H9 (cell line): ENCODE results near the gene MYO1D. TPM values are rescaled to one million over a fixed set of nuclear protein-coding genes. Genes with fewer than 3 reads are reported as not detected.
A peak's percentile ranks its signal among the peaks of the same experiment; 100 is the strongest.

ENCODE experiments used
- DNase-seq: peaks from one replicate; pipeline ENCODE4 v3.0.0-alpha.2; 2017
- H2AFZ ChIP-seq: one replicate; pipeline ENCODE4 v1.6.1; 2013; ENCODE audit warnings: mild to moderate bottlenecking, low read length, control low read depth, moderate library complexity
- H2AK5ac ChIP-seq: 2 replicates; pipeline ENCODE4 v1.6.1; 2013; ENCODE audit warnings: low read length, control low read depth, mixed read lengths; ENCODE audit not compliant: insufficient read length
- H2BK120ac ChIP-seq: one replicate; pipeline ENCODE4 v1.6.1; 2013; ENCODE audit warnings: low read depth, mild to moderate bottlenecking, low read length, control low read depth, inconsistent platforms; ENCODE audit not compliant: poor library complexity, severe bottlenecking
- H2BK12ac ChIP-seq: 2 replicates; pipeline ENCODE4 v1.6.1; 2013; ENCODE audit warnings: low read length, control low read depth, mixed read lengths, low read depth; ENCODE audit not compliant: insufficient read length
- H2BK15ac ChIP-seq: 2 replicates; pipeline ENCODE4 v1.6.1; 2013; ENCODE audit warnings: low read depth, low read length, control low read depth
- H2BK20ac ChIP-seq: one replicate; pipeline ENCODE4 v1.6.1; 2013; ENCODE audit warnings: low read depth, mild to moderate bottlenecking, low read length, control low read depth, inconsistent platforms; ENCODE audit not compliant: poor library complexity, severe bottlenecking
- H2BK5ac ChIP-seq: 2 replicates; pipeline ENCODE4 v1.6.1; 2013; ENCODE audit warnings: low read length, control low read depth, mixed read lengths; ENCODE audit not compliant: insufficient read length
- H3K14ac ChIP-seq: 2 replicates; pipeline ENCODE4 v1.6.1; 2013; ENCODE audit warnings: low read length, control low read depth; ENCODE audit not compliant: insufficient read depth
- H3K18ac ChIP-seq: 2 replicates; pipeline ENCODE4 v1.6.1; 2013; ENCODE audit warnings: low read depth, mild to moderate bottlenecking, mixed read lengths, low read length, control low read depth; ENCODE audit not compliant: insufficient read length
- H3K23ac ChIP-seq: 2 replicates; pipeline ENCODE4 v1.6.1; 2013; ENCODE audit warnings: low read length, control low read depth, mixed read lengths, low read depth; ENCODE audit not compliant: insufficient read length
- H3K23me2 ChIP-seq: 2 replicates; pipeline ENCODE4 v1.6.1; 2013; ENCODE audit warnings: low read depth, mild to moderate bottlenecking, mixed read lengths, low read length, control low read depth; ENCODE audit not compliant: insufficient read length, poor library complexity, severe bottlenecking
- H3K27ac ChIP-seq: 2 replicates; pipeline ENCODE4 v1.5.1; 2013; ENCODE audit warnings: low read length, control low read depth, mixed read lengths, low read depth; ENCODE audit not compliant: insufficient read length
- H3K27me3 ChIP-seq: 2 replicates; pipeline ENCODE4 v1.6.1; 2013; ENCODE audit warnings: low read length, control low read depth, inconsistent platforms; ENCODE audit not compliant: insufficient read depth
- H3K4ac ChIP-seq: 2 replicates; pipeline ENCODE4 v1.6.1; 2013; ENCODE audit warnings: low read depth, mild to moderate bottlenecking, control low read depth, inconsistent platforms, low read length, moderate library complexity
- H3K4me1 ChIP-seq: 2 replicates; pipeline ENCODE4 v1.6.1; 2013; ENCODE audit warnings: low read length, control low read depth, inconsistent platforms; ENCODE audit not compliant: insufficient read depth
- H3K4me2 ChIP-seq: 2 replicates; pipeline ENCODE4 v1.6.1; 2013; ENCODE audit warnings: low read length, control low read depth, mixed read lengths; ENCODE audit not compliant: insufficient read length, insufficient read depth
- H3K56ac ChIP-seq: 2 replicates; pipeline ENCODE4 v1.6.1; 2013; ENCODE audit warnings: low read depth, mild to moderate bottlenecking, mixed read lengths, low read length, control low read depth; ENCODE audit not compliant: insufficient read length
- H3K79me1 ChIP-seq: 2 replicates; pipeline ENCODE4 v1.6.1; 2013; ENCODE audit warnings: low read depth, mild to moderate bottlenecking, moderate library complexity, low read length, control low read depth, inconsistent platforms; ENCODE audit not compliant: insufficient read depth, poor library complexity, severe bottlenecking
- H3K79me2 ChIP-seq: 2 replicates; pipeline ENCODE4 v1.6.1; 2013; ENCODE audit warnings: low read length, control low read depth, inconsistent platforms; ENCODE audit not compliant: insufficient read depth
- H3K9ac ChIP-seq: 2 replicates; pipeline ENCODE4 v1.6.1; 2013; ENCODE audit warnings: low read length, control low read depth, mixed read lengths; ENCODE audit not compliant: insufficient read length; ENCODE audit errors: extremely low read depth
- H3K9me3 ChIP-seq: one replicate; pipeline ENCODE4 v1.6.1; 2013; ENCODE audit warnings: low read depth, low read length, inconsistent platforms; ENCODE audit not compliant: control insufficient read depth
- H3T11ph ChIP-seq: one replicate; pipeline ENCODE4 v1.6.1; 2013; ENCODE audit warnings: mild to moderate bottlenecking, low read length, control low read depth, inconsistent platforms
- H4K20me1 ChIP-seq: one replicate; pipeline ENCODE4 v1.6.1; 2013; ENCODE audit not compliant: control insufficient read depth, insufficient read length, insufficient read depth
- H4K5ac ChIP-seq: 2 replicates; pipeline ENCODE4 v1.6.1; 2013; ENCODE audit warnings: low read depth, mild to moderate bottlenecking, mixed read lengths, low read length, control low read depth; ENCODE audit not compliant: insufficient read length
- H4K8ac ChIP-seq: replicated peaks from 2 replicates; pipeline ENCODE4 v1.6.1; 2013; ENCODE audit warnings: low read length, control low read depth, mixed read lengths, low read depth; ENCODE audit not compliant: insufficient read length
- H4K91ac ChIP-seq: 2 replicates; pipeline ENCODE4 v1.6.1; 2013; ENCODE audit warnings: low read depth, mild to moderate bottlenecking, moderate library complexity, mixed read lengths, low read length, control low read depth; ENCODE audit not compliant: insufficient read length
- H3K27ac Mint-ChIP-seq, 3 experiments: 2 replicates in 2 of 3; 3 replicates in 1 of 3; pipeline ENCODE4 v1.8.0; 2020 to 2021; ENCODE audit warnings: mixed read lengths in 3 of 3, mild to moderate bottlenecking in 1 of 3, moderate library complexity in 1 of 3
- H3K27me3 Mint-ChIP-seq: 2 replicates; pipeline ENCODE4 v1.8.0; 2021; ENCODE audit warnings: low read depth, mild to moderate bottlenecking, moderate library complexity, mixed read lengths
- H3K36me3 Mint-ChIP-seq, 3 experiments: 2 replicates in 2 of 3; 3 replicates in 1 of 3; pipeline ENCODE4 v1.8.0; 2020 to 2021; ENCODE audit warnings: low read depth in 3 of 3, mixed read lengths in 3 of 3; ENCODE audit not compliant: insufficient read depth in 1 of 3
- H3K4me1 Mint-ChIP-seq, 2 experiments: 2 replicates each; pipeline ENCODE4 v1.8.0; 2020; ENCODE audit warnings: mixed read lengths in 2 of 2
- H3K4me3 Mint-ChIP-seq, 2 experiments: 2 replicates in 1 of 2; 3 replicates in 1 of 2; pipeline ENCODE4 v1.8.0; 2020 to 2021; ENCODE audit warnings: mild to moderate bottlenecking in 2 of 2, mixed read lengths in 2 of 2, moderate library complexity in 1 of 2
- H3K9me3 Mint-ChIP-seq, 2 experiments: 2 replicates in 1 of 2; 3 replicates in 1 of 2; pipeline ENCODE4 v1.8.0; 2020; ENCODE audit warnings: mild to moderate bottlenecking in 2 of 2, mixed read lengths in 2 of 2, moderate library complexity in 1 of 2
- CTCF ChIP-seq: fragments of 200-600 bp; sonication (generic); conservative IDR thresholded peaks from 3 replicates; pipeline ENCODE4 v1.8.0; 2021; ENCODE audit warnings: antibody characterized with exemption, mild to moderate bottlenecking
- WGBS: extraction: QIAGEN DNeasy Blood & Tissue Kit; methylation state at CpG from one replicate; pipeline ENCODE4 v1.1.7; 2013; ENCODE audit warnings: missing lambda C conversion rate, low lambda C conversion rate, mixed read lengths; ENCODE audit not compliant: insufficient read length; ENCODE audit errors: extremely low coverage; 5-methylcytosine and 5-hydroxymethylcytosine counted together
- total RNA-seq: library from RNA; stranded (reverse); gene quantifications from 2 replicates; pipeline ENCODE4 v1.2.1, GENCODE V29; 2021

MYO1D gene
- total RNA-seq, 1 experiment from 2014 or later, result 19.0 TPM

DNA sequence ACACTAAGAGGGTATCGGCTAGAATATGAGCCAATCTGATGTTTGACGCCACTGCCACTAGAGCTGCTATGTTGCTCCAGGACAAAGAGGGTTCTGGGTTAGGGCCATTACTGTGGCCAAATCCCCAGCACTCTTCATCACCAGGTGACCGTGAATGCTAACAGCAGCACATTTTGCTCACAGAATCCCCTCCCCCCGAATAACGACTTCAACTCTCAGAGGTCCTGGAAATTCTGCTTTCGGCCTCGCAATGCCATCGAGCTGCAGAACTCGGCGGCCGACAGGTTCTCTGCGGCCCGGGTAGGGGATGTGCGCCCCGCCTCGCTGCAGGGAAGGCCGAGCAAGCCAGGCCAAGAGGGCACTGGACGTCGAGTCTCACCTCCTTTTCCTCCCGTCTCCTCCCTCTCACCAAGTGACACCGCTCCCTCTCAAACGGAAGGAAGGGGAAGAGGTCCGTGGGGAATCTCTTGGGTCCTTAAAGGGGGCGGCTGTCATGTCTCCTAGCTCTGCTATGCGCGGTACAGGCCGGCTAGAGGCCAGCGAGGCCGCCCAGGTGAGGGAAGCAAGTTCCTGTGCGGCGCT is 358.2 kb downstream of the MYO1D start:
- no peaks in the 10 kb centered on the region for H3K79me2 ChIP-seq
- TF ChIP-seq CTCF, result no peak
- H3T11ph ChIP-seq, result no peak overlapping the region
- Mint-ChIP-seq H3K4me3 (peak overlapping the region; percentile 65 to 76), H3K4me1 (peaks cover 70 to 76% of the 10 kb centered on the region in 2 experiments), H3K36me3 (no peaks in the 10 kb centered on the region), H3K27me3 (peaks cover 10% of the 10 kb centered on the region), H3K27ac (peak overlapping the region in 1 of 3 experiments; percentile 87; a peak in 1 of 7 replicates), H3K9me3 (no peaks in the 10 kb centered on the region)
- no peak overlapping the region for H3K27ac ChIP-seq
- H2BK12ac ChIP-seq, result peak overlapping the region; percentile 26
- no peak overlapping the region for H3K4ac ChIP-seq
- no peak overlapping the region for H4K91ac ChIP-seq
- H3K9ac ChIP-seq, result peak overlapping the region; percentile 14
- H2BK15ac ChIP-seq, result no peak overlapping the region
- H3K9me3 ChIP-seq, result no peaks in the 10 kb centered on the region
- H3K4me2 ChIP-seq, result peak overlapping the region; percentile 56
- H3K23me2 ChIP-seq, result peaks cover 5% of the 10 kb centered on the region
- no peak overlapping the region for H2BK5ac ChIP-seq
- no peak overlapping the region for H2AK5ac ChIP-seq
- H3K14ac ChIP-seq, result peak overlapping the region; percentile 84; the same call in 1 of the 2 replicates
- no peaks in the 10 kb centered on the region for H4K20me1 ChIP-seq
- H3K18ac ChIP-seq, result peak overlapping the region; percentile 78
- no peak overlapping the region for H2AFZ ChIP-seq
- H2BK120ac ChIP-seq, result no peak overlapping the region
- peaks cover 22% of the 10 kb centered on the region; the same call in 1 of the 2 replicates for H3K4me1 ChIP-seq
- no peaks in the 10 kb centered on the region for H3K79me1 ChIP-seq
- no peak overlapping the region for H2BK20ac ChIP-seq
- WGBS, result no CpG with 5 or more reads among the region's 31 CpGs
- H3K23ac ChIP-seq, result no peak overlapping the region
- no peaks in the 10 kb centered on the region for H3K27me3 ChIP-seq
- DNase-seq, result no peak
- H4K5ac ChIP-seq, result no peak overlapping the region
- H3K56ac ChIP-seq, result no peak overlapping the region
- no peak overlapping the region for H4K8ac ChIP-seq
